ENCODE measurements around the gene PLEKHB2. TPM values are rescaled to one million over a fixed set of nuclear protein-coding genes. Genes with fewer than 3 reads are reported as not detected.

The PLEKHB2 gene
- total and polyA plus RNA-seq, 2 experiments from 2014 or later, result 39.8 to 99.2 TPM

DNA sequence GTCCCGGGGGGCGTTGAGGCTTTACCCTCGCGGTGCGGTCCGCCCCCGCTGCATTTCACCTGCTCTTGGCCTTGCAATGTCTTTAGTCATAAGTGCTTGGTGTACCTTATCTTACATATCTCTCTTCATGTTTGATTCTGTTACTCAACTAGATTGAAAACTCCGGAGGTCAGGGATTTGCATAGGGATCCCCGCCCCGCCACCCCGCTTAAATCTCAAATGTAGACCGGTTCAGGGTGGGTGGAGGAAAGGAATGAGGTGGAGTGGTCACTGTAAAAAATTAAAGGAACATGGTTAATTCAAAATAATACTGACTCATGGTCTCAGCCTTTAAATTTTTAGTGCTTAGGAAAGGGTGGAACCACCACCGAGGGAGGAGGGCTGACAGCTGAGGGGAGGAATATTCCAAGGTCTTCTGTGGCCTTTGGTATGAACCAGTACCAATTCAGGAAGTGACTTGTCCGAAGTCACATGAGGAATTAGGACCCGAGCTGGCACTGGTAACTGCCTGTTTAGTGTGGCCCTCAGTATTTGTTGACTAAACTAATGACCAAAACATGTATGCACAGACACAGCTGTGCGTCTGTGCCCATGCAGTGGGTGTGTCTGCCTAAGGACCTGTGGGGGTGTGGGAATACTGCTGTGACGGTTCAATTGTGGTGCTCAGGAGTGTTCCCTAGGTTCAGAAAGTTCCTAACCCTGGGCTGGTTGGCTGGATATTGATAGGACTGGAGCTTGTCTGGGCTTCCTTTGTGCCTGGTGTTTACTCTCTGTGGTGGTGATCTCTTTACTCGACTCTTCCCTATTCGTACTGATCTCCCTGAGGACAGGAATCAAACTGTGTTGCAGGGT lies 1.0 kb downstream of the PLEKHB2 start:
- peaks cover 59% of the 10 kb centered on the region for H3K79me2 ChIP-seq (replicated peaks; ENCODE audit: insufficient read depth)
- ATAC-seq (peak; percentile 5; the same call in 2 of the 3 replicates), DNase-seq (ENCODE audit: low spot score) (peak; percentile 30)
- Mint-ChIP-seq H3K27me3 (ENCODE audit: insufficient read depth, low read depth, poor library complexity) (peaks cover 13% of the 10 kb centered on the region), H3K4me1 (peaks cover 24% of the 10 kb centered on the region), H3K36me3 (ENCODE audit: low read depth) (peaks cover 3% of the 10 kb centered on the region; the same call in 1 of the 3 replicates), H3K4me3 (peak overlapping the region; percentile 89), H3K27ac (peak overlapping the region; percentile 79), H3K9me3 (no peaks in the 10 kb centered on the region)
- H3K4me1 ChIP-seq (ENCODE audit: insufficient read depth), result peaks cover 22% of the 10 kb centered on the region; the same call in 1 of the 2 replicates
- H3K9me2 ChIP-seq (ENCODE audit: insufficient read depth), result no peaks in the 10 kb centered on the region
- TF ChIP-seq POLR2AphosphoS5 (IDR thresholded peaks at IDR 0.05; ENCODE audit: low read depth) (no peak), STAT1 (IDR thresholded peaks at IDR 0.05; ENCODE audit: unreplicated experiment) (no peak), EZH2phosphoT487 (IDR thresholded peaks at IDR 0.05; ENCODE audit: unreplicated experiment) (no peak), JUNB (IDR thresholded peaks at IDR 0.05; ENCODE audit: unreplicated experiment) (no peak), CREB1 (CRISPR knock-in tag; IDR thresholded peaks at IDR 0.05; ENCODE audit: low read depth) (no peak), ZNF331 (CRISPR knock-in tag; IDR thresholded peaks at IDR 0.05; ENCODE audit: low read depth) (no peak), EZH2 (IDR thresholded peaks at IDR 0.05; ENCODE audit: low read depth, unreplicated experiment) (no peak), ZNF114 (CRISPR knock-in tag; IDR thresholded peaks at IDR 0.05) (no peak), NANOG (IDR thresholded peaks at IDR 0.05; ENCODE audit: borderline replicate concordance) (no peak)
- TF ChIP-seq, protein P1, sequence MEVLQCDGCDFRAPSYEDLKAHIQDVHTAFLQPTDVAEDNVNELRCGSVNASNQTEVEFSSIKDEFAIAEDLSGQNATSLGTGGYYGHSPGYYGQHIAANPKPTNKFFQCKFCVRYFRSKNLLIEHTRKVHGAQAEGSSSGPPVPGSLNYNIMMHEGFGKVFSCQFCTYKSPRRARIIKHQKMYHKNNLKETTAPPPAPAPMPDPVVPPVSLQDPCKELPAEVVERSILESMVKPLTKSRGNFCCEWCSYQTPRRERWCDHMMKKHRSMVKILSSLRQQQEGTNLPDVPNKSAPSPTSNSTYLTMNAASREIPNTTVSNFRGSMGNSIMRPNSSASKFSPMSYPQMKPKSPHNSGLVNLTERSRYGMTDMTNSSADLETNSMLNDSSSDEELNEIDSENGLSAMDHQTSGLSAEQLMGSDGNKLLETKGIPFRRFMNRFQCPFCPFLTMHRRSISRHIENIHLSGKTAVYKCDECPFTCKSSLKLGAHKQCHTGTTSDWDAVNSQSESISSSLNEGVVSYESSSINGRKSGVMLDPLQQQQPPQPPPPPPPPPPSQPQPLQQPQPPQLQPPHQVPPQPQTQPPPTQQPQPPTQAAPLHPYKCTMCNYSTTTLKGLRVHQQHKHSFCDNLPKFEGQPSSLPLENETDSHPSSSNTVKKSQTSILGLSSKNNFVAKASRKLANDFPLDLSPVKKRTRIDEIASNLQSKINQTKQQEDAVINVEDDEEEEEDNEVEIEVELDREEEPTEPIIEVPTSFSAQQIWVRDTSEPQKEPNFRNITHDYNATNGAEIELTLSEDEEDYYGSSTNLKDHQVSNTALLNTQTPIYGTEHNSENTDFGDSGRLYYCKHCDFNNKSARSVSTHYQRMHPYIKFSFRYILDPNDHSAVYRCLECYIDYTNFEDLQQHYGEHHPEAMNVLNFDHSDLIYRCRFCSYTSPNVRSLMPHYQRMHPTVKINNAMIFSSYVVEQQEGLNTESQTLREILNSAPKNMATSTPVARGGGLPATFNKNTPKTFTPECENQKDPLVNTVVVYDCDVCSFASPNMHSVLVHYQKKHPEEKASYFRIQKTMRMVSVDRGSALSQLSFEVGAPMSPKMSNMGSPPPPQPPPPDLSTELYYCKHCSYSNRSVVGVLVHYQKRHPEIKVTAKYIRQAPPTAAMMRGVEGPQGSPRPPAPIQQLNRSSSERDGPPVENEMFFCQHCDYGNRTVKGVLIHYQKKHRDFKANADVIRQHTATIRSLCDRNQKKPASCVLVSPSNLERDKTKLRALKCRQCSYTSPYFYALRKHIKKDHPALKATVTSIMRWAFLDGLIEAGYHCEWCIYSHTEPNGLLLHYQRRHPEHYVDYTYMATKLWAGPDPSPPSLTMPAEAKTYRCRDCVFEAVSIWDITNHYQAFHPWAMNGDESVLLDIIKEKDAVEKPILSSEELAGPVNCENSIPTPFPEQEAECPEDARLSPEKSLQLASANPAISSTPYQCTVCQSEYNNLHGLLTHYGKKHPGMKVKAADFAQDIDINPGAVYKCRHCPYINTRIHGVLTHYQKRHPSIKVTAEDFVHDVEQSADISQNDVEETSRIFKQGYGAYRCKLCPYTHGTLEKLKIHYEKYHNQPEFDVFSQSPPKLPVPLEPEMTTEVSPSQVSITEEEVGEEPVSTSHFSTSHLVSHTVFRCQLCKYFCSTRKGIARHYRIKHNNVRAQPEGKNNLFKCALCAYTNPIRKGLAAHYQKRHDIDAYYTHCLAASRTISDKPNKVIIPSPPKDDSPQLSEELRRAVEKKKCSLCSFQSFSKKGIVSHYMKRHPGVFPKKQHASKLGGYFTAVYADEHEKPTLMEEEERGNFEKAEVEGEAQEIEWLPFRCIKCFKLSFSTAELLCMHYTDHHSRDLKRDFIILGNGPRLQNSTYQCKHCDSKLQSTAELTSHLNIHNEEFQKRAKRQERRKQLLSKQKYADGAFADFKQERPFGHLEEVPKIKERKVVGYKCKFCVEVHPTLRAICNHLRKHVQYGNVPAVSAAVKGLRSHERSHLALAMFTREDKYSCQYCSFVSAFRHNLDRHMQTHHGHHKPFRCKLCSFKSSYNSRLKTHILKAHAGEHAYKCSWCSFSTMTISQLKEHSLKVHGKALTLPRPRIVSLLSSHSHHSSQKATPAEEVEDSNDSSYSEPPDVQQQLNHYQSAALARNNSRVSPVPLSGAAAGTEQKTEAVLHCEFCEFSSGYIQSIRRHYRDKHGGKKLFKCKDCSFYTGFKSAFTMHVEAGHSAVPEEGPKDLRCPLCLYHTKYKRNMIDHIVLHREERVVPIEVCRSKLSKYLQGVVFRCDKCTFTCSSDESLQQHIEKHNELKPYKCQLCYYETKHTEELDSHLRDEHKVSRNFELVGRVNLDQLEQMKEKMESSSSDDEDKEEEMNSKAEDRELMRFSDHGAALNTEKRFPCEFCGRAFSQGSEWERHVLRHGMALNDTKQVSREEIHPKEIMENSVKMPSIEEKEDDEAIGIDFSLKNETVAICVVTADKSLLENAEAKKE (CRISPR knock-in tag; IDR thresholded peaks at IDR 0.05), result no peak
- TF ChIP-seq, protein P2, sequence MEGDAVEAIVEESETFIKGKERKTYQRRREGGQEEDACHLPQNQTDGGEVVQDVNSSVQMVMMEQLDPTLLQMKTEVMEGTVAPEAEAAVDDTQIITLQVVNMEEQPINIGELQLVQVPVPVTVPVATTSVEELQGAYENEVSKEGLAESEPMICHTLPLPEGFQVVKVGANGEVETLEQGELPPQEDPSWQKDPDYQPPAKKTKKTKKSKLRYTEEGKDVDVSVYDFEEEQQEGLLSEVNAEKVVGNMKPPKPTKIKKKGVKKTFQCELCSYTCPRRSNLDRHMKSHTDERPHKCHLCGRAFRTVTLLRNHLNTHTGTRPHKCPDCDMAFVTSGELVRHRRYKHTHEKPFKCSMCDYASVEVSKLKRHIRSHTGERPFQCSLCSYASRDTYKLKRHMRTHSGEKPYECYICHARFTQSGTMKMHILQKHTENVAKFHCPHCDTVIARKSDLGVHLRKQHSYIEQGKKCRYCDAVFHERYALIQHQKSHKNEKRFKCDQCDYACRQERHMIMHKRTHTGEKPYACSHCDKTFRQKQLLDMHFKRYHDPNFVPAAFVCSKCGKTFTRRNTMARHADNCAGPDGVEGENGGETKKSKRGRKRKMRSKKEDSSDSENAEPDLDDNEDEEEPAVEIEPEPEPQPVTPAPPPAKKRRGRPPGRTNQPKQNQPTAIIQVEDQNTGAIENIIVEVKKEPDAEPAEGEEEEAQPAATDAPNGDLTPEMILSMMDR (conservative IDR thresholded peaks at IDR 0.05; ENCODE audit: low read depth in 2 of 2), result no peak
- TF ChIP-seq, protein P3, sequence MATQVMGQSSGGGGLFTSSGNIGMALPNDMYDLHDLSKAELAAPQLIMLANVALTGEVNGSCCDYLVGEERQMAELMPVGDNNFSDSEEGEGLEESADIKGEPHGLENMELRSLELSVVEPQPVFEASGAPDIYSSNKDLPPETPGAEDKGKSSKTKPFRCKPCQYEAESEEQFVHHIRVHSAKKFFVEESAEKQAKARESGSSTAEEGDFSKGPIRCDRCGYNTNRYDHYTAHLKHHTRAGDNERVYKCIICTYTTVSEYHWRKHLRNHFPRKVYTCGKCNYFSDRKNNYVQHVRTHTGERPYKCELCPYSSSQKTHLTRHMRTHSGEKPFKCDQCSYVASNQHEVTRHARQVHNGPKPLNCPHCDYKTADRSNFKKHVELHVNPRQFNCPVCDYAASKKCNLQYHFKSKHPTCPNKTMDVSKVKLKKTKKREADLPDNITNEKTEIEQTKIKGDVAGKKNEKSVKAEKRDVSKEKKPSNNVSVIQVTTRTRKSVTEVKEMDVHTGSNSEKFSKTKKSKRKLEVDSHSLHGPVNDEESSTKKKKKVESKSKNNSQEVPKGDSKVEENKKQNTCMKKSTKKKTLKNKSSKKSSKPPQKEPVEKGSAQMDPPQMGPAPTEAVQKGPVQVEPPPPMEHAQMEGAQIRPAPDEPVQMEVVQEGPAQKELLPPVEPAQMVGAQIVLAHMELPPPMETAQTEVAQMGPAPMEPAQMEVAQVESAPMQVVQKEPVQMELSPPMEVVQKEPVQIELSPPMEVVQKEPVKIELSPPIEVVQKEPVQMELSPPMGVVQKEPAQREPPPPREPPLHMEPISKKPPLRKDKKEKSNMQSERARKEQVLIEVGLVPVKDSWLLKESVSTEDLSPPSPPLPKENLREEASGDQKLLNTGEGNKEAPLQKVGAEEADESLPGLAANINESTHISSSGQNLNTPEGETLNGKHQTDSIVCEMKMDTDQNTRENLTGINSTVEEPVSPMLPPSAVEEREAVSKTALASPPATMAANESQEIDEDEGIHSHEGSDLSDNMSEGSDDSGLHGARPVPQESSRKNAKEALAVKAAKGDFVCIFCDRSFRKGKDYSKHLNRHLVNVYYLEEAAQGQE (IDR thresholded peaks at IDR 0.05; ENCODE audit: unreplicated experiment), result no peak
- TF ChIP-seq, protein P4, sequence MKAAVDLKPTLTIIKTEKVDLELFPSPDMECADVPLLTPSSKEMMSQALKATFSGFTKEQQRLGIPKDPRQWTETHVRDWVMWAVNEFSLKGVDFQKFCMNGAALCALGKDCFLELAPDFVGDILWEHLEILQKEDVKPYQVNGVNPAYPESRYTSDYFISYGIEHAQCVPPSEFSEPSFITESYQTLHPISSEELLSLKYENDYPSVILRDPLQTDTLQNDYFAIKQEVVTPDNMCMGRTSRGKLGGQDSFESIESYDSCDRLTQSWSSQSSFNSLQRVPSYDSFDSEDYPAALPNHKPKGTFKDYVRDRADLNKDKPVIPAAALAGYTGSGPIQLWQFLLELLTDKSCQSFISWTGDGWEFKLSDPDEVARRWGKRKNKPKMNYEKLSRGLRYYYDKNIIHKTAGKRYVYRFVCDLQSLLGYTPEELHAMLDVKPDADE (IDR thresholded peaks at IDR 0.05), result no peak
- peaks cover 50% of the 10 kb centered on the region for H4K20me1 ChIP-seq (replicated peaks; ENCODE audit: insufficient read depth)
- H3K4me2 ChIP-seq, result peak overlapping the region; percentile 100
- H3F3A ChIP-seq (replicated peaks; ENCODE audit: low read depth), result no peaks in the 10 kb centered on the region
- peak overlapping the region; percentile 79 for H3K27ac ChIP-seq (ENCODE audit: low read depth)
- H2AFZ ChIP-seq, result 0 out of 2 replicates have a peak overlapping the region, but pooled peaks have one; percentile 43
- H3K27me3 ChIP-seq (ENCODE audit: insufficient read depth), result no peaks in the 10 kb centered on the region
- H3K36me3 ChIP-seq (ENCODE audit: insufficient read depth), result no peaks in the 10 kb centered on the region
- H3K4me3 ChIP-seq, result peak overlapping the region; percentile 100

Data from GM23338 (cell line).